GM13976 (cell line): ENCODE results near the gene FRMD4A.

ENCODE experiments used
- DNase-seq: peaks from one replicate; pipeline ENCODE4 v3.0.0; 2012; ENCODE audit warnings: low spot score
- in situ Hi-C: fragments of 300-500 bp; cut with MboI; formaldehyde crosslinking; loops from one replicate; pipeline ENCODE4 v1.12.0; 2022; ENCODE audit warnings: low sequenced_read_pairs, mixed read lengths, inconsistent platforms; ENCODE audit not compliant: unreplicated experiment
- TF ChIP-seq, protein P1 (sequence below): IDR thresholded peaks from 2 replicates; pipeline ENCODE4 v1.5.1; 2012; ENCODE audit warnings: borderline replicate concordance, mild to moderate bottlenecking; ENCODE audit not compliant: insufficient read depth; ENCODE audit errors: extremely low read depth, missing control alignments, control extremely low read depth

FRMD4A gene

GRCh38 chr10:13946209-13946460 lies 384.6 kb downstream of the FRMD4A start:
- no peak for DNase-seq
- in situ Hi-C loops: no loop called here
- TF ChIP-seq, protein P1, sequence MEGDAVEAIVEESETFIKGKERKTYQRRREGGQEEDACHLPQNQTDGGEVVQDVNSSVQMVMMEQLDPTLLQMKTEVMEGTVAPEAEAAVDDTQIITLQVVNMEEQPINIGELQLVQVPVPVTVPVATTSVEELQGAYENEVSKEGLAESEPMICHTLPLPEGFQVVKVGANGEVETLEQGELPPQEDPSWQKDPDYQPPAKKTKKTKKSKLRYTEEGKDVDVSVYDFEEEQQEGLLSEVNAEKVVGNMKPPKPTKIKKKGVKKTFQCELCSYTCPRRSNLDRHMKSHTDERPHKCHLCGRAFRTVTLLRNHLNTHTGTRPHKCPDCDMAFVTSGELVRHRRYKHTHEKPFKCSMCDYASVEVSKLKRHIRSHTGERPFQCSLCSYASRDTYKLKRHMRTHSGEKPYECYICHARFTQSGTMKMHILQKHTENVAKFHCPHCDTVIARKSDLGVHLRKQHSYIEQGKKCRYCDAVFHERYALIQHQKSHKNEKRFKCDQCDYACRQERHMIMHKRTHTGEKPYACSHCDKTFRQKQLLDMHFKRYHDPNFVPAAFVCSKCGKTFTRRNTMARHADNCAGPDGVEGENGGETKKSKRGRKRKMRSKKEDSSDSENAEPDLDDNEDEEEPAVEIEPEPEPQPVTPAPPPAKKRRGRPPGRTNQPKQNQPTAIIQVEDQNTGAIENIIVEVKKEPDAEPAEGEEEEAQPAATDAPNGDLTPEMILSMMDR: no peak

- TF ChIP-seq, protein P1: no peak
- in situ Hi-C loops: no loop called here
- DNase-seq: no peak
Observed at GRCh38 chr10:13945390-13946208, 385.1 kb downstream of the FRMD4A start.

DNA sequence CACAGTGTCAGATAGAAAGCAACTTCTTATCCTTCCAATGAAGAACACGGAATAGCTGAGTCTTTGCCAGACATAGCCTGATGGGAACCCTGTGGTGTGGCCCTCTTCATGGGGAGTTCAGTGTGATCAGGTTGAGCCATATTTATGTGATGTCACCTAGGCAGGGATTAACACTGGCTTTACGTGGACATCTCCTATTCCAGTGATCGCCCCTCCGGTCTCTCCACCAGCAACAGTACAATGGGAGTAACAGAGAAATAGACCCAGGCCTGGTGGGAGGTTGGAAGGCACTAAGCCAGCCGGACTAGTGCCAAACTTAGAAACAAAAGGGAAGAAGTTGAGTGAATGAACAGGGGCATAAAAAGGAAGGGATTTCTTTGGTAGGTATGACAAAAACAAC lies 385.9 kb downstream of the FRMD4A start:
- TF ChIP-seq, protein P1: no peak
- DNase-seq: no peak
- in situ Hi-C loops: no loop called here

DNA sequence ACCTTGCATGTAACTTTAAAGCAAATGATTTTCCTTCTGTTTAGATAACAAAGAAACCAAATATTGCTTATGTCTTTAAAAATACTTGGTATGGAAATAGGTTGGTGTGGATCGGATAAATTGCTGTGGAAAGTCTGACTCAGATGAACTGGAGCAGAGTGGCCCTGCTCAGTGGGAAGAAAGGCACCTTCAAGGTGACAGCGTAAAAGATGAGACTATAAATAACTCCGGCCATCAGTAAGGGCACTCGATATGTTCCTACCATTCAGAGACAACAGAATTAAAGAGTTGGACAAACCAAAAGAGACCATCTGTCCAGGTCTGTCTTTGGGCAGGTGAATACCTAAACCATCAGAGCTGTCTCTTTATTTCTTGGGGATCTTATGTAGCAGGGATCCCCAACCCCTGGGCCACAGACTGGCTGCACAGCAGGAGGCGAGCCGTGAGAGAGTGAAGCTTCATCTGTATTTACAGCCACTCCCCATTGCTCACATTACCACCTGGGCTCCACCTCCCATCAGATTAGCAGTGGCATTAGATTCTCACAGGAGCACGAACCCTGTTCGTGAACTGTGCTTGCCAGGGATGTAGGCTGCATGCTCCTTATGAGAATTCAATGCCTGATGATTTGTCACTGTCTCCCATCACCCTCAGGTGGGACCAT lies 386.9 kb downstream of the FRMD4A start:
- DNase-seq: no peak
- TF ChIP-seq, protein P1: no peak
- in situ Hi-C loops: no loop called here

DNA sequence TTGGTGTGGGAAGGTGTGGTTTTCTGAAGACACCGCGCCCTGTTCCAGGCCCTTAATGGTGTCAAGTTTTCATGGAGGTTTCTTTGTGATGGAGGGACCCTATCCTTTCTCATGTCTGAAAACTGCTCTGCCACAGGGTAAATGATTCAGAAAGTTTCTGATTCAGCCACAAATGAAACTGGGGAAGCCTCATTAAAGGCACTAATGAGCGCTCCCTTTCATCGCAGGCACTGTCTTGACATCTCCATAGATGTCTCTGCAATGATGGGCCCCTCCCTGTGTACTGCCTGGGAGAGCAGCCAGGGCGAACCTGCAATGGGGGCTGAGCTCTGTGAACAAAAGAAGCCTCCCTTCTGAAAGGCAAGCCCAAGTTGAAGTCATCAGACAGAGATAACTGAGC lies 388.7 kb downstream of the FRMD4A start:
- DNase-seq: no peak
- in situ Hi-C loops: no loop called here
- TF ChIP-seq, protein P1: no peak

DNA sequence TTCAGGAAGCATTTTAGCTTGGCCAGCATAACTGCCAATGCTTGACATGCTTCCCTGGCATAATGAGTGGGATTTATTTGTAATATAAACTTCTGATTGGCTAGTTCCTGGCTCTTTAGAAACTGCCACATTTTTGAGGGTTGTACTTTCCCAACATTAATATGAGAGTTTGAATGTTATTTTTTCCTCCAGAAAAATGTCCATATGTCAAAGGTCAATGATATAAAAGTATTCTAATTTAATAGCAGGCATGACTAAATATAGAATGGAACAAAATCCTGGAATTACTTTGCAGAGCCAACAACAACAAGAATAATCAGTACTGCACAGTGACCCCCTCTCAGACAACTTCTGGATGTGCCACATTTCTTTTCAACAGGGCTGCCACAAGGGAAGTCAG lies 391.3 kb downstream of the FRMD4A start:
- TF ChIP-seq, protein P1: no peak
- no peak for DNase-seq
- in situ Hi-C loops: no loop called here
